GM21515 (cell line): ENCODE data around the gene ARG2.

ENCODE experiments used
- ATAC-seq: cut with Tn5 transposase; IDR thresholded peaks from one replicate; pipeline ENCODE4 v1.9.1; 2021; ENCODE audit not compliant: unreplicated experiment

ARG2 gene

DNA sequence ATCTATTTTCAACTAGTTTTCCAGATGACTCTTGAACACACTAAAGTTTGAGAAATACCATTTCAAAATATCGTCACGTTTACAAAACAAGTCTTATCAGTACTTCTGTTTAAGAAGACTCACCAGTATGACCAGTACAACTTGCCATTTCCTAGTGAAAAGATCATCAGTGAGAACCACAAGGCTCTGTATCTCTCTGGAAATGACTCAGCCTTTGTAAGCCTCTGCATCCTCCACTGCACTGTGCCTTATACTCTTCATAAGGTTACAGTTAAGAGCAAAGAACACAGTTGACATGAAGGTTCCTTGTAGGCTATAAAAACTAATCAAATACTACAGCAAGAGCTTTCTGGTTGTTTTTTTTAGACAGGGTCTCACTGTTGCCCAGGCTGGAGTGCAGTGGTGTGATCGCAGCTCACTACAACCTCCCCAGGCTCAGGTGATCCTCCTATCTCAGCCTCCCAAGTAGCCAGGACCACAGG lies 60.4 kb downstream of the ARG2 start:
- peak; percentile 86 for ATAC-seq

DNA sequence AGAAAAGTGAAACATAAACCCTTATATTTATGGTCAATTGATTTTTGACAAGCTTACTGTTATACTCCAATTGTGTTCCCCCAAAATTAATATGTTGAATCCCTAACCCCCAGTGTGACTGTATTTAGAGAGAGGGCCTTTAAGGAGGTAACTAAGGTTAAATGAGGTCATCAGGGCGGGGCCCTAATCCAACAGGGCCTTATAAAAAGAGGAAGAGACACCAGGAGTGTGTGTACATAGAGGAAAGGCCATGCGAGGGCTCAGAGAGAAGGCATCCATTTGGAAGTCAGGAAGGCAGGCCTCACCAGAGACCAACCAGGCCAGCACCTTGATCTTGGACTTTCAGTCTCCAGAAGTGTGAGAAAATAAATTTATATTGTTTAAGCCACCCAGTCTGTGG lies 61.2 kb downstream of the ARG2 start:
- ATAC-seq: no peak

DNA sequence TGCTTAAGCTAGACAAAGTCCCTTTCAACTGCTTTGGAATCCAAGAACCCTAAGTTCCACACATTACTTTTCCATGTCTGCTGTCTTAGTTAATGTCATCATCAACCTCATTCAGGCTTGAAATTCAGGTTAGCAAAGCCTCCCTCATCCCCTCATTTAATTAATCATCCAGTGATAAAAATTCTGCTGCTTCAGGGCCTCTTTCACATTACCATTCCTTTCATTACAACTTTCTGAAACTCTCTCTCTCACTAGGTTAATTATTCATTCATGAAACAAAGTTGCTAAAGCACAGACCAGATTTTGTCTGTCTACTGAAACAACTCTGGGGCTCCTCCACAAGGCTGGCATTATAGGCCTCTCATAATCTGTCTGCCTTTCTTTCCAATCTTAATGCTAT lies 64.1 kb downstream of the ARG2 start:
- ATAC-seq: no peak

DNA sequence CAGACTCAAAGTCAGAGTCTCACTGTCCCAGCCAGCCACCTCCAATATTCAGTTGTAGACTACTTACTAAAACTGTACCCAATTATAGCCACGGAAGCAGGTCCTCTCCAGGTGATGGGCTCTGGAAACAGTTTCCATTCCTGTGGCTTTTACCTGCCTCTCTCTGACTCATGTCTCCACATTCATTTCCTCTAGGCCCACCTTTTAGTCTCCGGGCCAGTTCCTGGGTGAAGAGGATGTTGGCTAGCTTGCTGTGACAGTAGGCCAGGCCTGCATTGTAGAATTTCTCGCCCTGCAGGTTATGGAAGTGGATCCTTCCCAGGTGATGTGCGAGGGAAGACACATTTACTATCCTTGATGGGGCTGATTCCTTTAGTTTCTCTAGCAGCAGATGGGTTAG lies 70.3 kb downstream of the ARG2 start:
- no peak for ATAC-seq

DNA sequence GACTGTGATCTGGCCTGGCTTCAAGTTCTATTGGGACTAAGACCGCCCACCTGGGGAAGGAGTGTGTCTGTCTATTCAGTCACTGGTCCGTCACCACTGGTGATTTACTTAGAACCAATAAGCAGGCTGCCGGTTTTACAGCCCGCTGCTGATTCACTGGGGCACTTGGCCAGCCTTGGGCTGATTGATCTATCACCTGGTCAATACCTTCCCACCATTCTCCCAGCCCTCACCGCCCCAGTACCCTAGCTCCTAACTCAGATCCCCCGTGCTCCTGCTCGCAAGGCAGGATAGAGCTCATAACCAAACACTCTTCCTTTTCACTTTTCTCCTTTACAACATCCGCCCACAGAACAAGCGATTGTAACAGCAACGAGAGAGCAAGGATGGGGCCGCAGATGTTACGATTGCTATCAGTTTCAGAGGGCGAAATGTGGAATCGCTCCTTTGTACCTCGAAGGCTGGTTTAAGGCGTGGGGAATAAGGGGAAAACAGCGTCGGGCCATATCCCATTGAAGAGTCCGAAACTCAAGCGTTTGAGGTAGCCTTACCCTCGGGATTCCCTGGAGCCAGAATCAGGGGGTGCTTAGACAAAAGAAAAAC lies 75.2 kb downstream of the ARG2 start:
- ATAC-seq: peak; percentile 86

DNA sequence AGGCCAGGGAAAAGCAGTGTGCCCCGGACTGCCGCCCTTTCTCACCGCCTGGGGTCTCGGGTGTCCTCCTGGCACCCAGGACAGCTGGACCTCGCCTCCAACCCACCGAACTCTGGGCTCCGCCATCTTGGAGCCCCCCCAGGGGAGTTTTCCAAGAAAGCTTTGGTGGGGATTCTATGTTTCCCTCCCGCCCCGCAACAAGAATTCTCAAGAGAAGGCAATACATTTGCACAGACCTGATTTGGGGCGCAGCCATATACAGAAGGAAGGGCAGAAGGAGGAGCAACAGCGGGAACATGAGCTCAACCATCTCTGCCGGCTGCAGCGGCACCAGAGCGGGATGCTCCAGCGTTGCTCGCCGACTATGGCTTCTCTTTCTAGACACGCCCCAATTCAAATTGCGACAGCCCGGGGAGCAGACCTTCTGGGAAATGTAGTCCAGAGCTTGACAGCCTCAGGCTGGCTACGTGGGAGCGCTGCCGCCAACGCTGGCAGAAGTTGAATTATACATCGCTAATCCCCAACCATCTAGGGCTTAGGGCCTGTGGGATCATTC lies 75.8 kb downstream of the ARG2 start, which contains the start of gene RDH11:
TSS of gene RDH11 (minus strand) at position 371 of the 556 bp plus-strand sequence. CDS start at position 310, 61 bp downstream.
- peak; percentile 87 for ATAC-seq

DNA sequence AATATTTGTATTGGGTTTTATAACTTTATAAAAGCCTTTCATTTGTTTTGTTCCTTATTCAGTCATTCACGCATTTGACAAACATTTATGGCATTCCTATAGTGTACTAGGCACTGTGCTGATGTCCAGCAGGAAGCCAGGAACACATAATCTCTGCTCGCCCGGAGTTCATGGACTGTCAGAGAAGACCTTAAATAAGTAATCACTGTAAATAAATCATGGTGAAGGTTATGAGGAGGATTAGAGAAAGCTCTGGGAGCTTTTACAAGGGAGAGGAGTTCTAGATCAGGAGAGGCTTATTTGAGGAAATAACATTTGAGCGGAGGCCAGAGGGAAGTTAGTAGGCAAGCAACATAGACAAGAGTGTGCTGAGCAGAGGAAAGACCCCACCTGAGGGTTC lies 77.3 kb downstream of the ARG2 start:
- no peak for ATAC-seq

DNA sequence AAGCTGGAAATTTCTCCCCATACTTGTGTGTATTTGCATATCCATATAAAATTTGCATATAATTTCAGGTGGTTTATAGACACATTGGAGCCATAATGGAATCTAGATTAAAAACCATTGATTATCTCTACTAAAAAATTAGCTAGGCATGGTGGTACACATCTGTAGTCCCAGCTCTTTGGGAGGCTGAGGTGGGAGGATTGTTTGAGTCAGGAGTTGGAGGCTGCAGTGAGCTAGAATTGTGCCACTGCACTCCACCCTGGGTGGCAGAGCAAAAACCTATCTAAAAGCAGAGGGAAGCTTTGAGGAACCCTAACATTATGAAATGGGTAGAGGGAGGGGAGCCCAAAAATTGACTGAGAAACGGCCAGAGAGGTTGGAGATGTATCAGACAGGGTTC lies 78.5 kb downstream of the ARG2 start:
- ATAC-seq: no peak
